BE2C (cell line): ENCODE results near the gene PIK3R6.

Source experiments
- DNase-seq: peaks from one replicate; pipeline ENCODE4 v3.0.0-alpha.2; 2020
- H3K27me3 ChIP-seq: fragments of 250-450 bp; sonication (Bioruptor Pico); 2 replicates; pipeline ENCODE4 v1.5.1; 2020; ENCODE audit warnings: mild to moderate bottlenecking
- H3K36me3 ChIP-seq: fragments of 250-450 bp; sonication (Bioruptor Pico); 2 replicates; pipeline ENCODE4 v1.5.1; 2020; ENCODE audit warnings: mild to moderate bottlenecking
- H3K4me1 ChIP-seq: fragments of 250-450 bp; sonication (Bioruptor Pico); 2 replicates; pipeline ENCODE4 v1.5.1; 2020
- H3K4me3 ChIP-seq: 2 replicates; pipeline ENCODE4 v1.5.1; 2011; ENCODE audit warnings: low read depth, low read length
- H3K9me3 ChIP-seq: fragments of 250-450 bp; sonication (Bioruptor Pico); 2 replicates; pipeline ENCODE4 v1.5.1; 2020
- CTCF ChIP-seq: IDR thresholded peaks from 2 replicates; pipeline ENCODE4 v1.5.1; 2012; ENCODE audit warnings: mild to moderate bottlenecking, low read depth, low read length

Gene PIK3R6

GRCh38 chr17:8872705-8873435 is 5.4 kb upstream of the PIK3R6 start:
- 0 out of 2 replicates have a peak, but pooled peaks cover 3% of the 10 kb centered on the region for H3K27me3 ChIP-seq
- no peak overlapping the region for H3K4me3 ChIP-seq
- no peak for DNase-seq
- no peaks in the 10 kb centered on the region for H3K36me3 ChIP-seq
- no peaks in the 10 kb centered on the region for H3K4me1 ChIP-seq
- no peak for TF ChIP-seq CTCF
- no peaks in the 10 kb centered on the region for H3K9me3 ChIP-seq

- Histone ChIP-seq H3K27me3 (0 out of 2 replicates have a peak, but pooled peaks cover 3% of the 10 kb centered on the region), H3K4me3 (no peak overlapping the region), H3K9me3 (no peaks in the 10 kb centered on the region), H3K36me3 (no peaks in the 10 kb centered on the region), H3K4me1 (no peaks in the 10 kb centered on the region)
- no peak for DNase-seq
- TF ChIP-seq CTCF: no peak
These were observed 4.7 kb upstream of the PIK3R6 start for GRCh38 chr17:8872036-8872704.

GRCh38 chr17:8871081-8871581 is 3.7 kb upstream of the PIK3R6 start:
- no peak for DNase-seq
- Histone ChIP-seq H3K4me3 (no peak overlapping the region), H3K36me3 (no peaks in the 10 kb centered on the region), H3K9me3 (no peaks in the 10 kb centered on the region), H3K27me3 (0 out of 2 replicates have a peak, but pooled peaks cover 3% of the 10 kb centered on the region), H3K4me1 (no peaks in the 10 kb centered on the region)
- no peak for TF ChIP-seq CTCF

- DNase-seq: no peak
- H3K27me3 ChIP-seq: 0 out of 2 replicates have a peak, but pooled peaks cover 3% of the 10 kb centered on the region
- no peak for TF ChIP-seq CTCF
- no peaks in the 10 kb centered on the region for H3K36me3 ChIP-seq
- H3K4me1 ChIP-seq: no peaks in the 10 kb centered on the region
- H3K4me3 ChIP-seq: no peak overlapping the region
- H3K9me3 ChIP-seq: no peaks in the 10 kb centered on the region
These were observed 3.0 kb upstream of the PIK3R6 start for GRCh38 chr17:8870406-8871040.

GRCh38 chr17:8869114-8869815 is 1.8 kb upstream of the PIK3R6 start:
- Histone ChIP-seq H3K9me3 (no peaks in the 10 kb centered on the region), H3K27me3 (0 out of 2 replicates have a peak, but pooled peaks cover 2% of the 10 kb centered on the region), H3K36me3 (no peaks in the 10 kb centered on the region), H3K4me1 (no peaks in the 10 kb centered on the region), H3K4me3 (no peak overlapping the region)
- no peak for TF ChIP-seq CTCF
- no peak for DNase-seq
